ENCODE measurements around the gene ZNF790. TPM values are rescaled to one million over a fixed set of nuclear protein-coding genes. Genes with fewer than 3 reads are reported as not detected.

Gene ZNF790
- total RNA-seq, 2 experiments from 2014 or later = 2.7 to 4.3 TPM

GRCh38 chr19:36772311-36773222, 65.6 kb downstream of the ZNF790 start, which contains the start of gene ZNF850:
ZNF850 (minus strand) TSS chr19:36772807; CDS start chr19:36762606, 10,201 bp downstream.
- H3K4me1 ChIP-seq (ENCODE audit: insufficient read depth, low read length, poor library complexity, severe bottlenecking) = peaks cover 10% of the 10 kb centered on the region
- H2AFZ ChIP-seq (ENCODE audit: low read length) = peak within 1 kb of the TSS; percentile 97
- no peaks in the 10 kb centered on the region for H3K9me2 ChIP-seq (ENCODE audit: insufficient read depth, low read length)
- peak within 1 kb of the TSS; percentile 73 for H3K4me3 ChIP-seq (ENCODE audit: low read depth, low read length, poor library complexity, severe bottlenecking)
- no peaks in the 10 kb centered on the region for H4K20me1 ChIP-seq (ENCODE audit: insufficient read depth, low read length)
- intact Hi-C loops (cut with micrococcal nuclease; ENCODE audit: unreplicated experiment) = loop anchor here (2.0 to 5.0 kb wide), 2 partner anchors 86 to 305 kb away; partner anchors contain the start of genes ZNF420 and ZNF567
- H3K4me2 ChIP-seq (ENCODE audit: low read length) = peak within 1 kb of the TSS; percentile 67
- H3K27ac ChIP-seq (ENCODE audit: low read depth, low read length, poor library complexity, severe bottlenecking) = peak within 1 kb of the TSS; percentile 47
- BruUV-seq (replicated peaks) = TSS peak; percentile 76
- H3K79me2 ChIP-seq (ENCODE audit: insufficient read depth, low read depth, low read length) = peaks cover 5% of the 10 kb centered on the region; the same call in 1 of the 2 replicates
- H3K36me3 ChIP-seq (ENCODE audit: insufficient read depth, low read length) = peaks cover 28% of the 10 kb centered on the region
- H3K9me3 ChIP-seq (ENCODE audit: low read length) = peaks cover 31% of the 10 kb centered on the region; the same call in 1 of the 2 replicates
- ChIA-PET CTCF (ENCODE audit: unreplicated experiment) (no interaction called here), POLR2A (no interaction called here)
- TF ChIP-seq EZH2phosphoT487 (IDR thresholded peaks at IDR 0.05; ENCODE audit: borderline replicate concordance, low read depth, low read length) (no peak), CTCF (conservative IDR thresholded peaks at IDR 0.05; ENCODE audit: low read length) (no peak)
- DNase-seq (ENCODE audit: low spot score) = peak; percentile 98

DNA sequence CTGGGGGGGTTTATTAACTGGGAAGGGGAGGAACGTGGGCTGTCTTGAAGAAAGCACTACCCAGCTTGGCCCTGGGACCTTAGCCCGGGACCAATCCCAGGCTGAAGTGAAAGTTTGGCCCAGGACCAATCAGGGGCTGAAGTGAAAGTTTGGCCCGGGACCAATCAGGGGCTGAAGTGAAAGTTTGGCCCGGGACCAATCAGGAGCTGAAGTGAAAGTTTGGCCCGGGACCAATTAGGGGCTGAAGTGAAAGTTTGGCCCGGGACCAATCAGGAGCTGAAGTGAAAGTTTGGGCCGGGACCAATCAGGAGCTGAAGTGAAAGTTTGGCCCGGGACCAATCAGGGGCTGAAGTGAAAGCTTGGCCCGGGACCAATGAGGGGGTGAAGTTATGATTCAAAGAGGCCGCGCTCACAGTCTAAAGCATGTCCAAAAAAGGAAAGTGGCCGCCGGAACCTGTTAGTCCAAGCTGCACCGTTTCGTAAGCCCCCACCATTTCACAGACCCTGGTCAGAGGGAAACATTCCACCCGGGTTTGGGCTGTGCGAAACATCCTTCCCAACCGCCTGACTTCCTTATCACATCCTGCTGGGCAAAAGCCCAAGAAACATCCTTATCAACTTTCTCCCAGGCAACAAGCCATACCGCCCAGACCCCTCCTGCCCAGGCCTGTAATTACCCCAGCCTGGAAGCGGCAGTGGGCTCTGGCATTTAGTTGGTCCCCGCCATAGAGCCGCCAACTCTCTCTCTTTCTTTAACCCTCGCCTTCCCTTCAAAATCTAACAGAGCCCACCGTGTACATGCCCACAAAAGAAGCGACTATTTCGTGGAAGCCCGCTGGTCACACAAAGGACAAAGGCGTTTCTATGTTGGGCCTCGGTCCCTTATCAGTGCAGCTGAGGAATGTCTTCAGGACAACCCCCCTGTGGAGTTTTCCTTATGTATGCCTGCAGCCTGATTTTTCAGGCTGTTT, 66.6 kb downstream of the ZNF790 start:
- POLR2A ChIA-PET = interaction anchor here (0.6 to 0.7 kb wide), 2 partner anchors 50 to 683 kb away, joined by 3 to 8 read pairs; no protein-coding TSS in a partner anchor

More for the DNA sequence above, 66.6 kb downstream of the ZNF790 start:
- TF ChIP-seq CTCF (conservative IDR thresholded peaks at IDR 0.05; ENCODE audit: low read length) (no peak), EZH2phosphoT487 (IDR thresholded peaks at IDR 0.05; ENCODE audit: borderline replicate concordance, low read depth, low read length) (no peak)
- intact Hi-C loops (cut with micrococcal nuclease; ENCODE audit: unreplicated experiment) = loop anchor here (2.0 to 5.0 kb wide), 2 partner anchors 85 to 306 kb away; partner anchors contain the start of genes ZNF420 and ZNF567
- DNase-seq (ENCODE audit: low spot score) = peak; percentile 42
- H3K4me3 ChIP-seq (ENCODE audit: low read depth, low read length, poor library complexity, severe bottlenecking) = peak overlapping the region; percentile 73
- H3K9me2 ChIP-seq (ENCODE audit: insufficient read depth, low read length) = no peaks in the 10 kb centered on the region
- CTCF ChIA-PET (ENCODE audit: unreplicated experiment) = no interaction called here
- no peaks in the 10 kb centered on the region for H4K20me1 ChIP-seq (ENCODE audit: insufficient read depth, low read length)
- no TSS peak for BruUV-seq (replicated peaks)
- H3K36me3 ChIP-seq (ENCODE audit: insufficient read depth, low read length) = peaks cover 32% of the 10 kb centered on the region
- H3K4me1 ChIP-seq (ENCODE audit: insufficient read depth, low read length, poor library complexity, severe bottlenecking) = peaks cover 10% of the 10 kb centered on the region
- peak overlapping the region; percentile 67 for H3K4me2 ChIP-seq (ENCODE audit: low read length)
- peak overlapping the region; percentile 47 for H3K27ac ChIP-seq (ENCODE audit: low read depth, low read length, poor library complexity, severe bottlenecking)
- H2AFZ ChIP-seq (ENCODE audit: low read length) = peak overlapping the region; percentile 97; the same call in 1 of the 2 replicates
- peaks cover 5% of the 10 kb centered on the region; the same call in 1 of the 2 replicates for H3K79me2 ChIP-seq (ENCODE audit: insufficient read depth, low read depth, low read length)
- peaks cover 33% of the 10 kb centered on the region; the same call in 1 of the 2 replicates for H3K9me3 ChIP-seq (ENCODE audit: low read length)

Small RNA genes within 50 kb of the gene (small RNA-seq; reads per million reads assigned to genes)
- gene RF00019 = not detected

Other genes starting within 250 kb of the ZNF790 start
- gene ZNF382, start 233.1 kb downstream of the ZNF790 start, total RNA-seq (2014; rRNA removed; shearing (Covaris generic)) = 1.1 and 2.1 TPM in 2 replicates
- gene ZNF382, start 233.1 kb downstream of the ZNF790 start, total RNA-seq (2022) = 2.1 and 3.2 TPM in 2 replicates
- gene ZNF461, start 171.6 kb downstream of the ZNF790 start, total RNA-seq (2014; rRNA removed; shearing (Covaris generic)) = 4.8 and 9.7 TPM in 2 replicates
- 7.8 and 7.9 TPM in 2 replicates for gene ZNF461, start 171.6 kb downstream of the ZNF790 start, total RNA-seq (2022)
- 8.3 and 8.4 TPM in 2 replicates for gene ZNF567, start 150.8 kb downstream of the ZNF790 start, total RNA-seq (2014; rRNA removed; shearing (Covaris generic))
- gene ZNF567, start 150.8 kb downstream of the ZNF790 start, total RNA-seq (2022) = 8.6 and 12.9 TPM in 2 replicates
- 3.1 and 10.6 TPM in 2 replicates for gene ZNF850, start 65.6 kb downstream of the ZNF790 start, total RNA-seq (2014; rRNA removed; shearing (Covaris generic))
- 8.4 and 9.5 TPM in 2 replicates for gene ZNF850, start 65.6 kb downstream of the ZNF790 start, total RNA-seq (2022)
- gene ZNF345, start 12.5 kb upstream of the ZNF790 start, total RNA-seq (2014; rRNA removed; shearing (Covaris generic)) = 1.1 and 3.3 TPM in 2 replicates
- 3.0 and 4.3 TPM in 2 replicates for gene ZNF345, start 12.5 kb upstream of the ZNF790 start, total RNA-seq (2022)
- not detected in 2 replicates for gene ZNF829, start 77.9 kb upstream of the ZNF790 start, total RNA-seq (2014; rRNA removed; shearing (Covaris generic))
- gene ZNF829, start 77.9 kb upstream of the ZNF790 start, total RNA-seq (2022) = not detected in 2 replicates
- gene ZNF568, start 77.9 kb upstream of the ZNF790 start, total RNA-seq (2014; rRNA removed; shearing (Covaris generic)) = 0.13 and 0.15 TPM in 2 replicates
- 0.11 TPM in 1 of 2 replicates, not detected in the other for gene ZNF568, start 77.9 kb upstream of the ZNF790 start, total RNA-seq (2022)
- 8.8 and 14.0 TPM in 2 replicates for gene ZNF420, start 240.0 kb upstream of the ZNF790 start, total RNA-seq (2014; rRNA removed; shearing (Covaris generic))
- gene ZNF420, start 240.0 kb upstream of the ZNF790 start, total RNA-seq (2022) = 11.0 and 13.8 TPM in 2 replicates

Measured in OCI-LY7 (cell line).